B cell (primary cell): ENCODE data around the gene CTNNB1. TPM values are rescaled to one million over a fixed set of nuclear protein-coding genes. Genes with fewer than 3 reads are reported as not detected.

Experiments used
- ATAC-seq: fragments of 200-7000 bp; cut with Tn5 transposase; one replicate; pipeline ENCODE4 v1.10.0; 2021; ENCODE audit warnings: low read depth, mild to moderate bottlenecking, moderate number of reproducible peaks, moderate library complexity
- CTCF ChIA-PET: fragments of 350-600 bp; sonication (Branson Sonifier 250); formaldehyde crosslinking; loops from one replicate; lab custom pipeline; 2021; ENCODE audit warnings: antibody characterized with exemption, inconsistent platforms; lab: Charles Lee
- POLR2A ChIA-PET: fragments of 350-600 bp; sonication (Branson Sonifier 250); formaldehyde crosslinking; loops from one replicate; lab custom pipeline; 2021; ENCODE audit warnings: antibody characterized with exemption; lab: Charles Lee
- DNase-seq: peaks from one replicate; pipeline ENCODE4 v3.0.0; 2013
- H2AFZ ChIP-seq: 2 replicates; pipeline ENCODE4 v1.6.1; 2012; ENCODE audit warnings: mild to moderate bottlenecking, low read depth, low read length; ENCODE audit not compliant: insufficient read depth, poor library complexity, severe bottlenecking
- H3K27ac ChIP-seq, 2 donors: 1 replicate in 1 of 2; 2 replicates in 1 of 2; pipeline ENCODE4 v1.5.1; 2012 to 2013; ENCODE audit warnings: low read length in 2 of 2, mild to moderate bottlenecking in 2 of 2, moderate library complexity in 1 of 2
- H3K27me3 ChIP-seq, 4 experiments: fragments of 200-600 bp in 1 of 4; sonication (generic) in 1 of 4; replicated peaks in 1 of 4; 1 replicate in 2 of 4; 2 replicates in 2 of 4; pipeline versions ENCODE4 v1.6.1 to v1.7.0; 2013 to 2016; ENCODE audit warnings: low read length in 3 of 4, mild to moderate bottlenecking in 2 of 4, mixed read lengths in 1 of 4, moderate library complexity in 1 of 4; ENCODE audit not compliant: insufficient read depth in 4 of 4, control insufficient read depth in 3 of 4; ENCODE audit errors: control extremely low read depth in 1 of 4
- H3K36me3 ChIP-seq, 2 experiments: replicated peaks in 1 of 2; 1 replicate in 1 of 2; 2 replicates in 1 of 2; pipeline versions ENCODE4 v1.6.1 to v1.7.1; 2013; ENCODE audit warnings: low read length in 1 of 2; ENCODE audit not compliant: insufficient read depth in 2 of 2, control insufficient read depth in 1 of 2; ENCODE audit errors: control extremely low read depth in 1 of 2, extremely low read depth in 1 of 2
- H3K4me1 ChIP-seq, 2 donors: fragments of 200-600 bp in 1 of 2; sonication (generic) in 1 of 2; 1 replicate in 1 of 2; 2 replicates in 1 of 2; pipeline versions ENCODE4 v1.5.1 to v1.6.1; 2013 to 2017; ENCODE audit warnings: low read length in 2 of 2; ENCODE audit not compliant: control insufficient read depth in 2 of 2, insufficient read depth in 2 of 2
- H3K4me2 ChIP-seq: replicated peaks from 2 replicates; pipeline ENCODE3; 2012; ENCODE audit warnings: mild to moderate bottlenecking, low read depth, low read length; ENCODE audit not compliant: poor library complexity, severe bottlenecking
- H3K4me3 ChIP-seq, 5 experiments: fragments of 200-600 bp in 1 of 5; sonication (generic) in 1 of 5; 1 replicate in 3 of 5; 2 replicates in 2 of 5; pipeline versions ENCODE4 v1.5.1 to v1.7.0; 2011 to 2016; ENCODE audit warnings: low read length in 4 of 5, mild to moderate bottlenecking in 4 of 5, low read depth in 2 of 5, control low read depth in 1 of 5, moderate library complexity in 1 of 5; ENCODE audit not compliant: insufficient read depth in 1 of 5; ENCODE audit errors: control extremely low read depth in 1 of 5, extremely low read depth in 1 of 5
- H3K79me2 ChIP-seq: fragments of 200-600 bp; sonication (generic); one replicate; pipeline ENCODE4 v1.6.0; 2016; ENCODE audit warnings: low read length; ENCODE audit not compliant: control insufficient read depth, insufficient read depth
- H3K9ac ChIP-seq: fragments of 200-600 bp; sonication (generic); 2 replicates; pipeline ENCODE4 v1.6.1; 2017; ENCODE audit warnings: mild to moderate bottlenecking, low read length, moderate library complexity
- H3K9me3 ChIP-seq, 3 donors: one replicate each; pipeline versions ENCODE4 v1.6.1 to v1.7.1; 2013; ENCODE audit warnings: low read length in 2 of 3; ENCODE audit not compliant: control insufficient read depth in 2 of 3, insufficient read depth in 1 of 3; ENCODE audit errors: control extremely low read depth in 1 of 3
- H4K20me1 ChIP-seq: 2 replicates; pipeline ENCODE4 v1.6.0; 2012; ENCODE audit warnings: mild to moderate bottlenecking, low read length; ENCODE audit not compliant: insufficient read depth, control insufficient read depth, poor library complexity, severe bottlenecking
- H3K27ac Mint-ChIP-seq: one replicate; pipeline ENCODE4 v1.8.0; 2021; ENCODE audit warnings: mixed read lengths
- H3K27me3 Mint-ChIP-seq: one replicate; pipeline ENCODE4 v1.8.0; 2021; ENCODE audit warnings: mixed read lengths
- H3K4me1 Mint-ChIP-seq: one replicate; pipeline ENCODE4 v1.8.0; 2021; ENCODE audit warnings: mixed read lengths
- H3K4me3 Mint-ChIP-seq: one replicate; pipeline ENCODE4 v1.8.0; 2021; ENCODE audit warnings: mixed read lengths
- H3K9me3 Mint-ChIP-seq: one replicate; pipeline ENCODE4 v1.8.0; 2022; ENCODE audit warnings: mixed read lengths; ENCODE audit not compliant: insufficient read depth
- EZH2 ChIP-seq: IDR thresholded peaks from 2 replicates; pipeline ENCODE4 v1.6.1; 2012; ENCODE audit warnings: borderline replicate concordance, low read depth, mild to moderate bottlenecking, moderate library complexity, low read length; ENCODE audit not compliant: insufficient read depth, poor library complexity, severe bottlenecking
- WGBS: methylation state at CpG from one replicate; pipeline ENCODE4 v1.1.5; 2013; ENCODE audit warnings: missing lambda C conversion rate; ENCODE audit not compliant: insufficient coverage; 5-methylcytosine and 5-hydroxymethylcytosine counted together
- intact Hi-C: fragments of 100-400 bp; cut with micrococcal nuclease; formaldehyde crosslinking; loops from one replicate; pipeline ENCODE4 v1.10.0; 2022
- polyA plus RNA-seq: library from polyadenylated mRNA; depleted of rRNA; stranded (reverse); fragments of >200 nt; gene quantifications from 2 replicates; pipeline ENCODE4 v1.2.3, GENCODE V29; 2012
- total RNA-seq, 2 donors: library from RNA; stranded (reverse); fragments of 120-200 nt in 1 of 2; gene quantifications; 1 replicate in 1 of 2; 2 replicates in 1 of 2; pipeline versions ENCODE4 v1.2.3 to v1.2.4, GENCODE V29; 2013 to 2022
- TF ChIP-seq, protein P1 (sequence below): fragments of 200-600 bp; IDR thresholded peaks from one replicate; pipeline ENCODE4 v1.8.0; 2022; ENCODE audit warnings: antibody characterized with exemption, mild to moderate bottlenecking

The CTNNB1 gene
- total and polyA plus RNA-seq, 2 donors (not counting 1 experiment from before 2014, with no cell fraction given): 103 to 178 TPM

DNA sequence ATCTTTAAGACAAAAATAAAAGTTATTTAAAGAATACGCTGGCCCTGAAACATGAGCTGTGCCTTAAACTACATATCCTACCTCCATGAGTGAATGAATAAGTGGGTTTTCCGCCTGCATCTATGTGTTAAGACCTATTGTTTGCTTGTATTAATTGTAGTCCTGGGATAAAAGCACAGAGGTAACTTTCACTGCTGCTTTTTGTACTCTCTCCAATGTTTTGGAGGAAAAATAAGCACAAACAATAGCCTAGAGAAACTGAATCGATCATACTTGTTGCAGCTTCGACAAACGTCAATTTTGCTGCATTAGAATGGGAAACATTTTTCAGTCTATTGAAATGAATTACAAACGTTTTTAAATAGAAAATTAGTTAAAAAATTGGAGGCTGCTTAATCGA lies 1.3 kb upstream of the CTNNB1 start:
- intact Hi-C loops: loop anchor here (2.0 to 10.0 kb wide), 3 partner anchors 483 to 743 kb away; partner anchors contain the start of genes RPL14 and ZNF621
- Histone ChIP-seq H3K79me2 (peaks cover 55% of the 10 kb centered on the region), H3K27me3 (peaks cover 0 to 4% (median 0%) of the 10 kb centered on the region in 4 experiments), H3K4me1 (peaks cover 31 to 35% of the 10 kb centered on the region in 2 donors), H3K9me3 (no peaks in the 10 kb centered on the region), H3K4me3 (peak overlapping the region in 2 of 5 experiments; percentile 97 to 98), H3K4me2 (peak overlapping the region; percentile 83), H3K27ac (no peak overlapping the region), H4K20me1 (peaks cover 30% of the 10 kb centered on the region), H3K36me3 (no peaks in the 10 kb centered on the region), H3K9ac (peak overlapping the region; percentile 99), H2AFZ (peak overlapping the region; percentile 93)
- no peak for ATAC-seq
- no peak for DNase-seq
- peak overlapping the region; percentile 92 for H3K4me3 Mint-ChIP-seq
- no peaks in the 10 kb centered on the region for H3K9me3 Mint-ChIP-seq
- H3K27ac Mint-ChIP-seq: no peak overlapping the region
- POLR2A ChIA-PET: interaction anchor here (0.9 to 2.3 kb wide), 3 partner anchors 227 to 745 kb away, joined by 3 to 14 read pairs (median 3); no protein-coding TSS in a partner anchor
- peaks cover 8% of the 10 kb centered on the region for H3K27me3 Mint-ChIP-seq
- 100% methylated on average over 2 of the region's 7 CpGs for WGBS
- CTCF ChIA-PET: interaction anchor here (1.7 to 2.0 kb wide), 2 partner anchors 612 to 616 kb away, joined by 5 to 22 read pairs; no protein-coding TSS in a partner anchor
- no peak for TF ChIP-seq EZH2
- TF ChIP-seq, protein P1, sequence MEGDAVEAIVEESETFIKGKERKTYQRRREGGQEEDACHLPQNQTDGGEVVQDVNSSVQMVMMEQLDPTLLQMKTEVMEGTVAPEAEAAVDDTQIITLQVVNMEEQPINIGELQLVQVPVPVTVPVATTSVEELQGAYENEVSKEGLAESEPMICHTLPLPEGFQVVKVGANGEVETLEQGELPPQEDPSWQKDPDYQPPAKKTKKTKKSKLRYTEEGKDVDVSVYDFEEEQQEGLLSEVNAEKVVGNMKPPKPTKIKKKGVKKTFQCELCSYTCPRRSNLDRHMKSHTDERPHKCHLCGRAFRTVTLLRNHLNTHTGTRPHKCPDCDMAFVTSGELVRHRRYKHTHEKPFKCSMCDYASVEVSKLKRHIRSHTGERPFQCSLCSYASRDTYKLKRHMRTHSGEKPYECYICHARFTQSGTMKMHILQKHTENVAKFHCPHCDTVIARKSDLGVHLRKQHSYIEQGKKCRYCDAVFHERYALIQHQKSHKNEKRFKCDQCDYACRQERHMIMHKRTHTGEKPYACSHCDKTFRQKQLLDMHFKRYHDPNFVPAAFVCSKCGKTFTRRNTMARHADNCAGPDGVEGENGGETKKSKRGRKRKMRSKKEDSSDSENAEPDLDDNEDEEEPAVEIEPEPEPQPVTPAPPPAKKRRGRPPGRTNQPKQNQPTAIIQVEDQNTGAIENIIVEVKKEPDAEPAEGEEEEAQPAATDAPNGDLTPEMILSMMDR: no peak
- H3K4me1 Mint-ChIP-seq: peaks cover 33% of the 10 kb centered on the region

GRCh38 chr3:41198526-41198925 lies 779 bp upstream of the CTNNB1 start:
- Histone ChIP-seq H3K36me3 (no peaks in the 10 kb centered on the region), H3K9me3 (no peaks in the 10 kb centered on the region), H3K4me1 (peaks cover 36 to 38% of the 10 kb centered on the region in 2 donors), H4K20me1 (peaks cover 35% of the 10 kb centered on the region), H3K4me2 (peak overlapping the region; percentile 83), H3K9ac (peak overlapping the region; percentile 99), H3K27ac (peak overlapping the region; percentile 49 to 94), H3K79me2 (peaks cover 60% of the 10 kb centered on the region), H3K4me3 (peak overlapping the region in 4 of 5 experiments; percentile 96 to 98 (median 96)), H3K27me3 (peaks cover 0 to 4% (median 0%) of the 10 kb centered on the region in 4 experiments), H2AFZ (peak overlapping the region; percentile 93)
- CTCF ChIA-PET: interaction anchor here (1.0 to 2.0 kb wide), 5 partner anchors 8 to 618 kb away, joined by 3 to 22 read pairs (median 4); no protein-coding TSS in a partner anchor
- Mint-ChIP-seq H3K27me3 (peaks cover 8% of the 10 kb centered on the region), H3K4me3 (peak overlapping the region; percentile 92), H3K4me1 (peaks cover 38% of the 10 kb centered on the region), H3K27ac (peak overlapping the region; percentile 95), H3K9me3 (no peaks in the 10 kb centered on the region)
- WGBS: under 1% methylated on average over 19 of the region's 20 CpGs
- ATAC-seq (no peak), DNase-seq (no peak)
- POLR2A ChIA-PET: interaction anchor here (0.9 to 2.3 kb wide), 4 partner anchors 227 to 745 kb away, joined by 3 to 14 read pairs (median 3); no protein-coding TSS in a partner anchor
- TF ChIP-seq, protein P1: no peak
- no peak for TF ChIP-seq EZH2
- intact Hi-C loops: loop anchor here (2.0 to 10.0 kb wide), 3 partner anchors 484 to 744 kb away; partner anchors contain the start of genes RPL14 and ZNF621
